GM06990 (cell line): ENCODE data around the gene CCL15.

ENCODE experiments used
- DNase-seq: peaks from one replicate; pipeline ENCODE4 v3.0.0-alpha.2; 2011; ENCODE audit not compliant: insufficient read length; ENCODE audit errors: extremely low read depth
- H3K27me3 ChIP-seq: replicated peaks from 2 replicates; pipeline ENCODE4 v1.6.0; 2011; ENCODE audit warnings: low read length; ENCODE audit not compliant: control insufficient read depth, insufficient read depth
- H3K36me3 ChIP-seq: 2 replicates; pipeline ENCODE4 v1.5.1; 2011; ENCODE audit warnings: low read length; ENCODE audit not compliant: control insufficient read depth, insufficient read depth
- H3K4me3 ChIP-seq: replicated peaks from 2 replicates; pipeline ENCODE4 v1.5.1; 2011; ENCODE audit warnings: low read depth, mild to moderate bottlenecking, control low read depth, low read length
- CTCF ChIP-seq: IDR thresholded peaks from 2 replicates; pipeline ENCODE4 v1.5.1; 2011; ENCODE audit warnings: low read length, control low read depth, mild to moderate bottlenecking, inconsistent platforms; ENCODE audit not compliant: insufficient read depth, poor library complexity, severe bottlenecking

The CCL15 gene

GRCh38 chr17:35972535-35972934 lies 28.8 kb downstream of the CCL15 start:
- no peak for TF ChIP-seq CTCF
- no peaks in the 10 kb centered on the region for H3K36me3 ChIP-seq
- no peak overlapping the region for H3K4me3 ChIP-seq
- DNase-seq = no peak
- H3K27me3 ChIP-seq = no peaks in the 10 kb centered on the region

DNA sequence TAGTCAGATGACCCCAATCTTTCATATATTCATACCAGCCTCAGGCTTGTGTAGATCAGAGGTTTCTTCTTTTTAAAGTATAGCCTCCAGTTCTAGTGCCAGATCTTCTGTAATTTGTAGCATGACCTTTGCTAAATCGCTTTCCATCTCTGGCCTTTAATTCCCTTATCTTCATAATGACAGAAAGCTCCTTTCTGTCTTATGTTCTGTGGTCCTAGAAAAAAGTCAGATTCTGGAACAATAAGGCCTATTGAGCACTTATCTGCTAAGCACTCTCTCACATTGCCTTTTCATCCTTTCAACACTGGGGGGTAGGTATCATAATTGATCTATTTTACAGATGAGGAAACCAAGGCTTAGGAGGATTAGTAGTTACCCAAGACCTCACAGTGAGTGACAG lies 29.3 kb downstream of the CCL15 start:
- no peak overlapping the region for H3K4me3 ChIP-seq
- H3K36me3 ChIP-seq = no peaks in the 10 kb centered on the region
- TF ChIP-seq CTCF = no peak
- DNase-seq = no peak
- H3K27me3 ChIP-seq = no peaks in the 10 kb centered on the region

DNA sequence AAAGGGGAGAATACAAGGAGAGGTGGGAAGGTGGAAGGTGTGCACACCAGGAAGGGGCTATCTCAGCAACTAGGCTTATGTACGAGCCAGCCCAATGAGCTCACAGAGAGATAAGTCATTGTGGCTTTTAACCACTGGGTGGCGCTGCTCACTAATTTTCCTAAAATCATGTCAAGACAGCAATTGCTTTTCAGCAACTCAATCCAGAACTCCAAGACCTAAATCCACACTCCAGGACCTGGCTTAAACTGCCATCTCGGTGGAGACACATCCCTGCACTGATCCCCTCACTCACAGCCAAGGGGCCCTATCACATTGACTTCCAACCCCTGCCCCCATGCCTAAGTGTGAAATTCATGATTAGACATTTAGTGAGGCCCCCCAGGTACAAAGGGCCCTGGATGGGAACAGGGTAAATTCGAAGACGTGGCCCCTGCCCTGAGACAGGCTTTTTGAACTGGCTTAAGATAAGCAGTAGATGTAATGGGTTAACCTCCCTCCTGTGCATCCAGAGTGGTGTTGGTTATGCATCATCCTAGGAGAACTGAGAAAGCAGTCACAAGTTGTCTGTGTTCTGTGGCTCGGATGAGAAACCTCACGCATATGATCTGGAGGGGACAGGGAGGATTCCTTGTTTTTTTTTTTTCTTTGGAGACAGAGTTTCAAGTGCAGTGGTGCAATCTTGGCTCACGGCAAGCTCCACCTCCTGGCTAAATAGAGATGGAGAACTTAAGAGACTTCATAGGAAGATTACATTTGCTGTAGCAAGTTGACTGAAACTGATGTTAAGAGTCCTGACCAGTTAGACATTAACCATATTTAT lies 31.6 kb downstream of the CCL15 start:
- no peak for DNase-seq
- H3K27me3 ChIP-seq = no peaks in the 10 kb centered on the region
- no peak overlapping the region for H3K4me3 ChIP-seq
- H3K36me3 ChIP-seq = no peaks in the 10 kb centered on the region
- peak; percentile 67 for TF ChIP-seq CTCF

DNA sequence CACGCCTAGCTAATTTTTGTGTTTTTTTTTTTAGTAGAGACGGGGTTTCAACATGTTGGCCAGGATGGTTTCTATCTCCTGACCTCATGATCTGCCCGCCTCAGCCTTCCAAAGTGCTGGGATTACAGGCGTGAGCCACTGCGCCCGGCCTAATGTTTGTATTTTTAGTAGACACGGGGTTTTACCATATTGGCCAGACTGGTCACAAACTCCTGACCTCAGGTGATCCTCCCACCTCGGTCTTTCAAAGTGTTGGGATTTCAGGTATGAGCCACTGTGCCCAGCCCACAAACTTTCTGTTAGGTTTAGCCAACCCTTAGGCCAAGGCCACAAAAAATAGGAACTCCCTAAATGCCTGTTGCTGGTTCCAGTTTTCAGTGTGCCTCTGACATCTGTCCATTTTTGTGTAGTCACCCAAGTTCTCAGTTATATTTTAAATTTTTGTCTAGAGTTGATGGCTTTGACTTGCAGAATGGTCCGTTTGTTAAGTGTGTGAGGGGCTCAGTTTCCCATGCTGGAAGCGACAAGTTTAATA lies 32.8 kb downstream of the CCL15 start:
- Histone ChIP-seq H3K4me3 (no peak overlapping the region), H3K36me3 (no peaks in the 10 kb centered on the region), H3K27me3 (no peaks in the 10 kb centered on the region)
- no peak for TF ChIP-seq CTCF
- no peak for DNase-seq

GRCh38 chr17:35965272-35965671 lies 36.1 kb downstream of the CCL15 start:
- Histone ChIP-seq H3K27me3 (no peaks in the 10 kb centered on the region), H3K36me3 (no peaks in the 10 kb centered on the region), H3K4me3 (no peak overlapping the region)
- no peak for TF ChIP-seq CTCF
- no peak for DNase-seq
